NCI-H82 (cell line): Measurements from ENCODE around the gene ZNF805.
A peak's percentile ranks its signal among the peaks of the same experiment; 100 is the strongest.
"Not testable (repeated sequence)": the region's sequence is repeated elsewhere in the genome, so short reads cannot be mapped to it uniquely, and the experiment has no call there.

Experiments
- DNase-seq: peaks from one replicate; lab custom pipeline; 2025; lab: John Stamatoyannopoulos, UW

Gene ZNF805

GRCh38 chr19:57240311-57241090, at the start of gene ZNF805:
ZNF805 (plus strand) TSS chr19:57240632; CDS start chr19:57240892, 260 bp downstream.
- peak; percentile 96 for DNase-seq

GRCh38 chr19:57191141-57192076, 49.0 kb upstream of the ZNF805 start, which contains the start of gene ZNF264:
ZNF264 (plus strand) TSS chr19:57191500; CDS start chr19:57191914, 414 bp downstream.
- DNase-seq = peak; percentile 89

- DNase-seq = no peak
Measured at GRCh38 chr19:57192077-57192420, 48.4 kb upstream of the ZNF805 start.

DNA sequence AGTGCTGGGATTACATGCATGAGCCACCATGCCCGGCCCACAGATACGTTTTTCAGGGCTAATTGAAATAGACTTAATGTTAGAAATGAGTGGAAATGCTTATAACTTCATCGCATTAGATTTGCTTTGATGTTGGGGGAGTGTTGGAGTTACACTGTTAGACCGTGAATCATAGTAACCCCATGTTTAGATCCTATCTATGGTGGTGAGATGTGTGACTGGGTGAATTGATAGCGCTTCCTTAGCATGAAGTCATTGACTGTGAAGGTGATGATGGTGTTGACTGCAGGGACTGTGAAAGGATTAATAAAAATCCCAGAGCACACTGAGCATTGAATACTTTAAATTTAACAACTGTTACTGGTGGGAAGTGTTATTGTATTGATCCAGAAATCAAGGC, 47.4 kb upstream of the ZNF805 start:
- no peak for DNase-seq

DNA sequence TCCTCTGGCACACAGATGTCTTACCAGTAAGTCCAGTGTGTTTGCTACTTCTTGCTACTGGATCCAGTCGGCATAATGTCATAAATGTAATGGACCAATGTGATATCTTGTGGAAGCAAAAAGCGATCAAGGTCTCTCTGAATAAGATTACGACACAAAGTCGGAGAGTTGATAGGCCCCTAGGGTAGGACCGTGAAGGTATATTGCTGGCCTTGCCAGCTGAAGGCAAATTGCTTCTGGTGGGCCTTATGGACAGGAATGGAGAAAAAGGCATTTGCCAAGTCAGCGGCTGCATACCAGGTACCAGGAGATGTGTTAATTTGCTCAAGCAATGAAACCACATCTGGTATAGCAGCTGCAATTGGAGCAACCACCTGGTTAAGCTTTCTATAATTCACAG, 42.6 kb upstream of the ZNF805 start:
- DNase-seq = not testable (repeated sequence)

- no peak for DNase-seq
Measured at GRCh38 chr19:57202160-57202559, 38.3 kb upstream of the ZNF805 start.

GRCh38 chr19:57210381-57210780, 30.1 kb upstream of the ZNF805 start:
- no peak for DNase-seq

DNA sequence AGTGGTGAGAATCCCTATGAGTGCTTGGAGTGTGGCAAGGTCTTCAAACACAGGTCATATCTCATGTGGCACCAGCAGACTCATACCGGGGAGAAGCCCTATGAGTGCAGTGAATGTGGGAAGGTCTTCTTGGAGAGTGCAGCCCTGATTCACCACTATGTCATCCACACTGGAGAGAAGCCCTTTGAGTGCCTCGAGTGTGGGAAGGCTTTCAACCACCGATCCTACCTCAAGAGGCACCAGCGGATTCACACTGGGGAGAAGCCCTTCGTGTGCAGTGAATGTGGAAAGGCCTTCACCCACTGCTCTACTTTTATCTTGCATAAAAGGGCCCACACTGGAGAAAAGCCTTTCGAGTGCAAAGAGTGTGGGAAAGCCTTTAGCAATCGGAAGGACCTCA, 28.3 kb upstream of the ZNF805 start:
- no peak for DNase-seq

GRCh38 chr19:57227502-57227901, 12.9 kb upstream of the ZNF805 start:
- no peak for DNase-seq

DNA sequence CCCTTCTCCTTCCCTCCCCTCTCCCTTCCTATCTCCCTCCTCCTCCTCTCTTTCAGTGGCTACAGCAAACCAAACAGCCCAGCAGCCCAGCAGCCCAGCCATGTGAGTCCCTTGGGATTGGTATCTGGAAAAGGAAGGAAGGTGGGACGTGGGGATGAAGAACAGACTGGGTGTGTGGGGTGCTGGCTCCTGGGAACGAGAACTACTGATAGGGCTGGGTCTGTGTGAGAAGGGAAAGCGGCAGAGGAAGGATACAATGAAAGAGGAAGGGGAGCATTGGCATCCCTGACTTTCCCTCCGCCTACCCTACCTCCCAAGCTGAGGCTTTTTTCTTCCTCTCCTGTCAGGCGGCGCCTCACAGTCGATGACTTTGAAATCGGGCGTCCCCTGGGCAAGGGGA, 8.7 kb upstream of the ZNF805 start:
- DNase-seq = no peak

DNA sequence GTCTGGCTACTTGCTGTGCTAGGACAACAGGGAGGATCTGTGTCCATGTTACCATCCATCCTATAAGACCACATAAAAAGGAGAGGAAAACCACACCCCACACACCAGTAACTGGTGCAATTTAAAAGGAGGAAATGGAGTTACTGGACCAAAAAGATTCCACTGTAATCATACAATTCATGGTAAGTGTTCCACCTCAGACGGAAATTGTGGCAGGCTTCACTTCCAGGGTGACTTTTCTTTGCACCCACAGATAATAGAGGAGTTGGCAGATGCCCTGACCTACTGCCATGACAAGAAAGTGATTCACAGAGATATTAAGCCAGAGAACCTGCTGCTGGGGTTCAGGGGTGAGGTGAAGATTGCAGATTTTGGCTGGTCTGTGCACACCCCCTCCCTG, 7.2 kb upstream of the ZNF805 start:
- DNase-seq = no peak

DNA sequence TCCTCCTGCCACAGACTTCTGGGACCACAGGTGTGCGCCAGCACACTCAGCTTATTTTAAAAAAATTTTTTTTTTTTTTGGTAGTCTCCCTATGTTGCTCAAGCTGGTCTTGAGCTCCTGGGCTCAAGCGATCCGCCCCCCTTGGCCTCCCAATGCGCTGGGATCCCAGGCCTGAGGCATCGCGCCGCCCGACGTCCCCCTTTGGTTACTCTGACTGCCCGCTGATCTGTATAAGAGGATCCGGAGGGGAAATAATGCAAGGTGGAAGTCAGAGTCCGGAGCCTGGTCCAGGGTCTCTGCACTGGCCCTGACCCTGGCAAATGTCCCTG, 486 bp upstream of the ZNF805 start:
- no peak for DNase-seq

DNA sequence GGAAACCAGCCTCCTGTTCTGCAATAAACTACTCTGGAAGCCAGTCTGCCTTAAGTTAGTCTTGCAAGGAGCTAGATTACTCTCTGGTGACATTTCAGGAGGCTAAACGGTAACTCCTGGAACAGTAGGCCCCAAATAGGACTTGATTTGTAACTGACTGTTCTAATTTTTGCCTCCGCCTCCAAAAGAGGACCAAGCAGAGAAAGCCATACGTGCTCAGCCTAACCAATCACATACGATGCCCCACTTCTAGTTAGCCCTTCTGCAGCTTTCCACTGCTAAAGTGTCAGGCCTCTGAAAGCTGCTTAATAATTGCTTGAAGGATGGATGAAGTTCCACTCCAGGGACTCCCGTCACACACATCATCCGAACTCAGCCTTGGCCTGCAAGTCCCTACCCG, 744 bp downstream of the ZNF805 start:
- peak; percentile 6 for DNase-seq

GRCh38 chr19:57242821-57243220, 2.4 kb downstream of the ZNF805 start:
- DNase-seq = no peak

DNA sequence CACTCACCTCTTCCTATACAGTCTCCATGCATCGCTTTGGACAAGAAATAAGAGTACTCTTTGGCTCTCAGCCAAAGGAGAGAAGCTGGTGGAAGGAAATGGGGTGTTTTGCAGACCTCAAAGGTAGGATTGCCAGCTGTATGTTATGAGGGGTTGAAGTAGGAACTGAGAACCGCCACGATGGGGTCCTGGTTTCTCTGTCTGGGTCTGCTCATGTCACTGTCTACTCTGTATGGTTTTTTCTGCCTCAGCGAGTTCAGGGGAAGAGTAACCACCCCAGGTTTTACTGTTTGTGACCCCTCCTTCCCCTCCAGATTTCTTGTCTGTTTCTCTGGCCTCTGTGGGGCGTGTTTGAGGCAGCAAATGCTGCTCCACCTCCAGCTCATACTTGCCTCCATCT, 4.1 kb downstream of the ZNF805 start:
- no peak for DNase-seq

GRCh38 chr19:57245066-57245465, 4.6 kb downstream of the ZNF805 start:
- no peak for DNase-seq

DNA sequence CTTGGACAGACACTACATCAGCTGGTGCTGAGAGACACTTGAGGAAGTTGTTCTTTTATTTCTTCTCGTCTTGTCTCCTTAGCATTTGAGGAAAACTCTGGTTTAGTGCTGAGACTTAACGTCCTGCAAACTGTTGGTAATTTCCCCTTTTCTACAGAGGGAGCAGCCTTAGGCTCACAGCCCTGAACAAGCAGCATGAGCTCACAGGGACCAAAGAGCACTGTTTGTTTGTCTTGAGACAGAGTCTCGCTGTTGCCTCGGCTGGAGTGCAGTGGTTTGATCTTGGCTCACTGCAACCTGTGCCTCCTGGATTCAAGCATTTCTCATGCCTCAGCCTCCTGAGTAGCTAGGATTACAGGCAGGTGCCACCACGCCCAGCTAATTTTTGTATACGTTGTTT, 5.5 kb downstream of the ZNF805 start:
- DNase-seq = no peak

DNA sequence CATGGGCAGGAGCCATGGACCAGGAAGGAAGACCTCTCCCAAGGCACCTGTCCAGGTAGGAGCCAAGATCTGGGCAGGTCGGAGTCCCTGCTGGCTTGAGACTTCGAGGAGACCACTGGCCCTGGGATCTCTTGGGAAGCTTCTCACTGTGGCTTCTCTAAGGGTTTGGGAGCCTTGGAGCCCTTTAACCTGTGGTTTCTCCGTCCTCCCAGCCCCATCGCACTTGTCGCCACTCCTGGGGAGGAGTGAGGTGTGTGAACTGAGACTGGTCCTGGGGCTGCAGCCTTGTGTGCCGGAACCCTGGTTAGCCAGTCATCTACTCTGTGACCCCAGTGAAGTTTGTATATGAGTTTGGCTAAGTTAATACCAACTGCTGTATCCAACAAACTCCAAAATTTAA, 8.2 kb downstream of the ZNF805 start:
- no peak for DNase-seq

DNA sequence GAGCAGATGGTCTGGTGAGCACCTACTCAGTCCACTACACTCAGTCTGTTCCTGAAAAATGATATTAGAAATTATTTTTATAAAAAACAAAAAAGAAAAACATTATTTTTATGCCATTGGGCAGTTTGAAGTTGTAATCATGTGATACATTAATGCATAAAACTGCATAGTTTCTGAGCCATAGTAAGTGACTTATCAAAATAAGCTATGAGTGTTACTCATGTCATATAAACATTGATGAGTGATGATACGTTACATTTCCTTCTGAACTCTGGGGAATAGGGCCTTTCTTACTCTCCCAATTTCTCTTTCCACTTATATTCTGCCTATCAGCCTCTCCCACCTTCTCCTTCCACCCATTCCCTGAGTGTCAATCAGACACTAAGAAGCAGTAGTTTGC, 8.9 kb downstream of the ZNF805 start:
- DNase-seq = no peak

DNA sequence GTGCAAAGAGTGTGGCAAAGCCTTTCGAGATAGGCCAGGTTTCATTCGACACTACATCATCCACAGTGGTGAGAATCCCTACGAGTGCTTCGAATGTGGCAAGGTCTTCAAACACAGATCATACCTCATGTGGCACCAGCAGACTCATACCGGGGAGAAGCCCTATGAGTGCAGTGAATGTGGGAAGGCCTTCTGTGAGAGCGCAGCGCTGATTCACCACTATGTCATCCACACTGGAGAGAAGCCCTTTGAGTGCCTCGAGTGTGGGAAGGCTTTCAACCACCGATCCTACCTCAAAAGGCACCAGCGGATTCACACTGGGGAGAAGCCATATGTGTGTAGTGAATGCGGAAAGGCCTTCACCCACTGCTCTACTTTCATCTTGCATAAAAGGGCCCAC, 13.3 kb downstream of the ZNF805 start:
- DNase-seq = not testable (repeated sequence)

DNA sequence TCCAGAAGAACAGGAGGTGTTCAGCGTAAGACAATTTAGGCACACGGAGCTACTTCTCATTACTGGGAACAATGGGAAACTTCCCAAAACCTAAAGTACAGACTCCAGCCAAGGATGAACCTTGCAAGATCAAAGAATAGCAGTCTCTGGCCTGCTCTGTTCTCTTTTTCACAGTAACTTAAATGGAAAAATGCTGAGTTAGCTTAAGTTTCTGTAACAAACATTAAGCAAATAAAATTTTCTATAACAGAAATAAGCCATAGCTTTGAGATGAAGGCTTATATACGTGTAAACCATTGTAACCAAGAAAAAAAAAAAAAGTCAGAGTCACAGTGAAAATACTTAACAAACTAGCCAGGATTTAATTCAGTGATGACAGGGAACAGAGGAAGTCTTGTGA, 21.6 kb downstream of the ZNF805 start:
- DNase-seq = no peak

GRCh38 chr19:57263244-57263741, 22.9 kb downstream of the ZNF805 start:
- no peak for DNase-seq

DNA sequence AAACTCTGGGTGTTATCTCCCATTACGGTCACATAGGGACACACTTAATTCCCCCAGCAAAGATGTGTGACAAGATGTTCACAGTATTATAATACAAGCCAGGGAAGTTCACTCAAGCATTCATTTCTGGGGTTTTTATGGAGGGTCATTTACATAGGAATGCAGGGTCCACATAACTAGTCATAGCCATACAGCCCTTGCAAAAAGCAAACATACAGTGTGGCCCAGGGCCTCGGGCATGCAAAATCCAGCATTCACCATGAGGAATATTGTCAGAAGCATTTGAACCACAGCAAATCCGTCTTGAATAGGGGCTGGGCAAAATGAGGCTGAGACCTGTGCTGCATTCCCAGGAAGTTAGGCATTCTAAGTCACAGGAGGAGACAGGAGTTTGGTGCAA, 26.9 kb downstream of the ZNF805 start:
- DNase-seq = no peak
